ENCODE measurements around the gene UBE4A. TPM values are rescaled to one million over a fixed set of nuclear protein-coding genes. Genes with fewer than 3 reads are reported as not detected.

Gene UBE4A
- total and polyA plus RNA-seq, 9 of the 15 experiments (the other 6 are each of a cell fraction or from before 2014, with no cell fraction given): 13.5 to 45.2 (median 26.8) TPM

- 0 out of 2 replicates have a peak, but pooled peaks cover 7% of the 10 kb centered on the region for H4K20me1 ChIP-seq (replicated peaks; ENCODE audit: control insufficient read depth, insufficient read depth, low read length)
- in situ Hi-C loops (cut with MboI): no loop called here
- no peak overlapping the region for H3K27ac ChIP-seq (ENCODE audit: extremely low read depth, low read depth, low read length)
- BruUV-seq (replicated peaks): no TSS peak
- intact Hi-C loops (cut with micrococcal nuclease): no loop called here
- H3K4me1 ChIP-seq (replicated peaks in 1 of 2; ENCODE audit: control insufficient read depth in 2 of 2, insufficient read depth in 2 of 2, low read length in 2 of 2): peaks cover 6 to 15% of the 10 kb centered on the region in 2 experiments; a peak in 3 of 5 replicates
- H3K9ac ChIP-seq (ENCODE audit: insufficient read depth in 1 of 2, low read depth in 2 of 2, low read length in 2 of 2): no peak overlapping the region
- H3K4me3 ChIP-seq: no peak overlapping the region
- no peaks in the 10 kb centered on the region for H3K9me3 ChIP-seq (replicated peaks; ENCODE audit: control insufficient read depth, insufficient read depth, low read depth, low read length)
- FAIRE-seq: no peak
- no peak overlapping the region for H3K4me2 ChIP-seq (ENCODE audit: insufficient read depth, low read length)
- POLR2A ChIA-PET: interaction anchor here (1.0 to 1.8 kb wide), 3 partner anchors 13 to 130 kb away, joined by 3 to 10 read pairs (median 4); partner anchors contain the start of gene TTC36
- no peak overlapping the region for H2AFZ ChIP-seq (ENCODE audit: low read depth, low read length)
- no peak for DNase-seq (ENCODE audit: extremely low read depth in 1 of 4, low spot score in 3 of 4)
- no peaks in the 10 kb centered on the region for H3K27me3 ChIP-seq (ENCODE audit: control insufficient read depth in 2 of 2, insufficient read depth in 2 of 2, low read length in 2 of 2)
- no peaks in the 10 kb centered on the region for H3K9me1 ChIP-seq (ENCODE audit: control insufficient read depth, insufficient read depth, low read length)
- peaks cover 22% of the 10 kb centered on the region for H3K79me2 ChIP-seq (ENCODE audit: control insufficient read depth, insufficient read depth, low read length)
- no peak for ATAC-seq
- H3K36me3 ChIP-seq (ENCODE audit: control insufficient read depth, insufficient read depth, low read length): peaks cover 48% of the 10 kb centered on the region; the same call in 2 of the 3 replicates
- CTCF ChIA-PET (ENCODE audit: low intra/inter-chr PET ratio): no interaction called here
- TF ChIP-seq BRD9 (IDR thresholded peaks at IDR 0.05; ENCODE audit: low read depth, partially characterized antibody) (no peak), ZBED1 (IDR thresholded peaks at IDR 0.05) (no peak), ZNF354B (CRISPR knock-in tag; IDR thresholded peaks at IDR 0.05) (no peak), ZNF785 (CRISPR knock-in tag; IDR thresholded peaks at IDR 0.05) (no peak), MAFF (IDR thresholded peaks at IDR 0.05; ENCODE audit: low read length) (peak; percentile 62), ZNF79 (CRISPR knock-in tag; IDR thresholded peaks at IDR 0.05; ENCODE audit: low read depth) (no peak), MAFK (IDR thresholded peaks at IDR 0.05; ENCODE audit: low read length) (peak; percentile 46; the same call in 1 of the 2 replicates), MBD1 (CRISPR knock-in tag; IDR thresholded peaks at IDR 0.05) (no peak), ATF4 (CRISPR knock-in tag; IDR thresholded peaks at IDR 0.05) (peak; percentile 30; the same call in 1 of the 2 replicates), ATF3 (IDR thresholded peaks at IDR 0.05) (no peak; the same call in 1 of the 2 replicates), ATF3 (CRISPR knock-in tag; conservative IDR thresholded peaks at IDR 0.05) (no peak), ADNP (tag; IDR thresholded peaks at IDR 0.05) (no peak), MAFG (tag; conservative IDR thresholded peaks at IDR 0.05) (peak; percentile 76), ZNF764 (CRISPR knock-in tag; IDR thresholded peaks at IDR 0.05; ENCODE audit: low read depth) (no peak), ZBTB9 (CRISPR knock-in tag; IDR thresholded peaks at IDR 0.05) (no peak), C11orf30 (IDR thresholded peaks at IDR 0.05; ENCODE audit: low read depth) (peak; percentile 82), FOXK2 (conservative IDR thresholded peaks at IDR 0.05 in 1 of 2, IDR thresholded peaks at IDR 0.05 in 1 of 2; ENCODE audit: low read depth in 2 of 2) (no peak), MAZ (CRISPR knock-in tag; conservative IDR thresholded peaks at IDR 0.05 in 1 of 2, IDR thresholded peaks at IDR 0.05 in 1 of 2) (no peak), ZNF316 (IDR thresholded peaks at IDR 0.05) (peak; percentile 84), ZBTB1 (CRISPR knock-in tag; IDR thresholded peaks at IDR 0.05; ENCODE audit: borderline replicate concordance, low read depth) (no peak)
These were observed 38.0 kb downstream of the UBE4A start for GRCh38 chr11:118397448-118397847.

Measured in K562 (cell line).